Esophagus muscularis mucosa (tissue), 4 donors: ENCODE measurements around the gene SERPINI1. TPM values are rescaled to one million over a fixed set of nuclear protein-coding genes. Genes with fewer than 3 reads are reported as not detected.

Experiments
- DNase-seq: peaks from one replicate; pipeline ENCODE4 v3.0.0-alpha.2; 2017; ENCODE audit errors: extremely low spot score
- H3K27ac ChIP-seq, 4 donors: fragments of 200-600 bp; sonication (generic); replicated peaks in 1 of 4; 1 replicate in 3 of 4; 2 replicates in 1 of 4; pipeline ENCODE4 v1.5.1; 2016 to 2019; ENCODE audit warnings: mild to moderate bottlenecking in 1 of 4
- H3K27me3 ChIP-seq, 4 donors: fragments of 200-600 bp; sonication (generic); one replicate each; pipeline versions ENCODE4 v1.5.1 to v1.6.0; 2016 to 2019
- H3K36me3 ChIP-seq, 4 donors: fragments of 200-600 bp; sonication (generic); one replicate each; pipeline ENCODE4 v1.5.1; 2016 to 2019
- H3K4me1 ChIP-seq, 4 donors: fragments of 200-600 bp; sonication (generic); one replicate each; pipeline ENCODE4 v1.5.1; 2016 to 2019
- H3K4me3 ChIP-seq, 4 donors: fragments of 200-600 bp; sonication (generic); 1 replicate in 2 of 4; 2 replicates in 2 of 4; pipeline ENCODE4 v1.5.1; 2016 to 2019; ENCODE audit warnings: mild to moderate bottlenecking in 4 of 4, moderate library complexity in 1 of 4
- H3K9me3 ChIP-seq, 4 donors: fragments of 200-600 bp; sonication (generic); 1 replicate in 3 of 4; 2 replicates in 1 of 4; pipeline ENCODE4 v1.5.1; 2016 to 2019
- EP300 ChIP-seq: sonication (generic); formaldehyde crosslinking; IDR thresholded peaks from one replicate; pipeline ENCODE4 v1.6.1; 2017; ENCODE audit warnings: antibody characterized with exemption
- POLR2A ChIP-seq: fragments of 450-650 bp; IDR thresholded peaks from one replicate; pipeline ENCODE4 v1.6.1; 2017; ENCODE audit warnings: antibody characterized with exemption, moderate library complexity, mild to moderate bottlenecking, low read depth
- POLR2AphosphoS5 ChIP-seq, 2 donors: sonication (generic); formaldehyde crosslinking; IDR thresholded peaks; one replicate each; pipeline ENCODE4 v1.6.1; 2017; ENCODE audit warnings: antibody characterized with exemption in 2 of 2
- WGBS: methylation state at CpG from one replicate; pipeline ENCODE4 v1.1.5; 2018; 5-methylcytosine and 5-hydroxymethylcytosine counted together
- intact Hi-C: fragments of 100-400 bp; cut with DNase I; formaldehyde crosslinking; loops from one replicate; pipeline ENCODE4 v1.15.1; 2023
- total RNA-seq, 4 donors: library from RNA; depleted of rRNA; stranded (reverse); fragments of >200 nt; gene quantifications; one replicate each; pipeline versions ENCODE4 v1.1.0 to v1.2.1, GENCODE V29; 2016
- TF ChIP-seq, protein P1 (sequence below), 3 experiments: fragments of 200-600 bp in 2 of 3; fragments of 450-650 bp in 1 of 3; sonication (generic) in 2 of 3; IDR thresholded peaks; one replicate each; pipeline ENCODE4 v1.5.1; 2017 to 2019; ENCODE audit warnings: antibody characterized with exemption in 3 of 3, mild to moderate bottlenecking in 2 of 3, moderate library complexity in 1 of 3

SERPINI1 gene
- total RNA-seq, 4 donors from 2014 or later: 3.1 to 7.1 (median 4.1) TPM

DNA sequence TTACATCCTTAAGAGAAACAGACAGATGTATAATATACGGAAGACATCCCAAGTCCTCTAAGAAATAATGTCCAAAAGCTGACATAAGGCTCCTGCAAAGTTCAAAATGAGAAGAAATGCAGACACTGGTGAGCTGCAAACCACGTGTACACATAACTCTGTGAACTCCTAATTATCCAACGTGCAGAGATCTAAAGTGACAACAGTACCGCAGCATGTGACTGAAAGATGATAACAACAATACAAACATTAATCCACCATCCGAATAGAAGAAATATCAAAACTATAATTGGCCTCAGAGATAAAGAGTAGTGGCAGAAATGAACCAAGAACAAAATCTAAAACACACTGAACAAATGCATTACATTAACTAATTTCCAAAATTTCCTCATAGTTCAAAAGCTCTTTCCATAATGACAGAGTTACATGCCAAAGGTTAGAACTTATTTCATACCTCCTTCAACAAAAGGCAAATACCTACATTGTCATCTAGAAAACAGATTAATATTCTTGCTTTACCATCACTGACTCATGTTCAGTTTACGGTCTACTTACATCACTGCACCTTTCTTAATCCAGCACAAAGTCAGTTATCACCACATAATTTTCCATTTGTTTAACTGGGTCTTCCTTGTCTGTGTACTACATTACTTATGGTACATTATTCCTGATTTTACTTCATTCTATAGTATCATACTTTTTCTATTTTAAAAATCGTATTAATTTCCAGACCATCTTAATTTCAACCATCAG, 3.0 kb upstream of the SERPINI1 start:
- H3K4me3 ChIP-seq: no peak overlapping the region
- no peak overlapping the region for H3K27ac ChIP-seq
- TF ChIP-seq EP300: no peak
- TF ChIP-seq, protein P1, sequence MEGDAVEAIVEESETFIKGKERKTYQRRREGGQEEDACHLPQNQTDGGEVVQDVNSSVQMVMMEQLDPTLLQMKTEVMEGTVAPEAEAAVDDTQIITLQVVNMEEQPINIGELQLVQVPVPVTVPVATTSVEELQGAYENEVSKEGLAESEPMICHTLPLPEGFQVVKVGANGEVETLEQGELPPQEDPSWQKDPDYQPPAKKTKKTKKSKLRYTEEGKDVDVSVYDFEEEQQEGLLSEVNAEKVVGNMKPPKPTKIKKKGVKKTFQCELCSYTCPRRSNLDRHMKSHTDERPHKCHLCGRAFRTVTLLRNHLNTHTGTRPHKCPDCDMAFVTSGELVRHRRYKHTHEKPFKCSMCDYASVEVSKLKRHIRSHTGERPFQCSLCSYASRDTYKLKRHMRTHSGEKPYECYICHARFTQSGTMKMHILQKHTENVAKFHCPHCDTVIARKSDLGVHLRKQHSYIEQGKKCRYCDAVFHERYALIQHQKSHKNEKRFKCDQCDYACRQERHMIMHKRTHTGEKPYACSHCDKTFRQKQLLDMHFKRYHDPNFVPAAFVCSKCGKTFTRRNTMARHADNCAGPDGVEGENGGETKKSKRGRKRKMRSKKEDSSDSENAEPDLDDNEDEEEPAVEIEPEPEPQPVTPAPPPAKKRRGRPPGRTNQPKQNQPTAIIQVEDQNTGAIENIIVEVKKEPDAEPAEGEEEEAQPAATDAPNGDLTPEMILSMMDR (IDR thresholded peaks at IDR 0.05): no peak
- no peaks in the 10 kb centered on the region for H3K36me3 ChIP-seq
- H3K4me1 ChIP-seq: peaks cover 37 to 68% (median 50%) of the 10 kb centered on the region in 4 donors
- WGBS: 64% methylated on average over 7 of the region's 7 CpGs
- no peak for DNase-seq
- H3K9me3 ChIP-seq: no peaks in the 10 kb centered on the region
- H3K27me3 ChIP-seq: no peaks in the 10 kb centered on the region
- intact Hi-C loops: loop anchor here (5.0 kb wide), 1 partner anchor 150 kb away; no protein-coding TSS in a partner anchor

DNA sequence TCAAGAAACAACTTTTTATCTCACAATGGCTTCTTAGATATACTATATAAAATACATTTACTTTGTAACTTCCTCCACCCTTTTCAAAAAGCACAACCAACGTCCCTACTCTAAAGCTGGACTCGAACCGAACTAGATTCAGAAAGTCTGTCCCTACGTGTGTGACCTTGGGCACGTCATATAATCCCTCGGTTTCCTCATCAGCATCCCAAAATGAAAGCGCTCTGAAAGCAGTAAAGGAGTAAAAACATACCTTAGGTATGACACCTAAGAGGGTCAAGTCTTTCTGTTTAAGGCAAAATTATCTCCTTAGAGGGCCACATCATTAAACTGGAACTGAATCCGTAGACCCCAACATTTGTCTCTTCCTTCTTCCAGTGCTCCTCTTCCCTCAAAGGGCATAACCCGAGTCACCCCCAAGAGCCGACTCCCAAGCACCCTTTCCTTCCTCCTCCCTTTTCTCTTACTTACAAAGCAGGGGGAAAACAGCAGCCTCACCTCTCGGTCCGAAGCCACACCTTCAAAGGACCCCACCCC, 1.5 kb upstream of the SERPINI1 start:
- 0% methylated on average over 12 of the region's 12 CpGs for WGBS
- DNase-seq: no peak
- Histone ChIP-seq H3K4me3 (peak overlapping the region; percentile 75 to 85 (median 76)), H3K27ac (peak overlapping the region; percentile 87 to 93 (median 90)), H3K27me3 (no peaks in the 10 kb centered on the region), H3K4me1 (peaks cover 30 to 53% (median 35%) of the 10 kb centered on the region in 4 donors), H3K36me3 (no peaks in the 10 kb centered on the region), H3K9me3 (no peaks in the 10 kb centered on the region)
- intact Hi-C loops: loop anchor here (5.0 kb wide), 1 partner anchor 148 kb away; no protein-coding TSS in a partner anchor
- TF ChIP-seq EP300: no peak
- TF ChIP-seq, protein P1 (IDR thresholded peaks at IDR 0.05): no peak
- TF ChIP-seq POLR2AphosphoS5 (IDR thresholded peaks at IDR 0.05): no peak
- TF ChIP-seq POLR2A: no peak

DNA sequence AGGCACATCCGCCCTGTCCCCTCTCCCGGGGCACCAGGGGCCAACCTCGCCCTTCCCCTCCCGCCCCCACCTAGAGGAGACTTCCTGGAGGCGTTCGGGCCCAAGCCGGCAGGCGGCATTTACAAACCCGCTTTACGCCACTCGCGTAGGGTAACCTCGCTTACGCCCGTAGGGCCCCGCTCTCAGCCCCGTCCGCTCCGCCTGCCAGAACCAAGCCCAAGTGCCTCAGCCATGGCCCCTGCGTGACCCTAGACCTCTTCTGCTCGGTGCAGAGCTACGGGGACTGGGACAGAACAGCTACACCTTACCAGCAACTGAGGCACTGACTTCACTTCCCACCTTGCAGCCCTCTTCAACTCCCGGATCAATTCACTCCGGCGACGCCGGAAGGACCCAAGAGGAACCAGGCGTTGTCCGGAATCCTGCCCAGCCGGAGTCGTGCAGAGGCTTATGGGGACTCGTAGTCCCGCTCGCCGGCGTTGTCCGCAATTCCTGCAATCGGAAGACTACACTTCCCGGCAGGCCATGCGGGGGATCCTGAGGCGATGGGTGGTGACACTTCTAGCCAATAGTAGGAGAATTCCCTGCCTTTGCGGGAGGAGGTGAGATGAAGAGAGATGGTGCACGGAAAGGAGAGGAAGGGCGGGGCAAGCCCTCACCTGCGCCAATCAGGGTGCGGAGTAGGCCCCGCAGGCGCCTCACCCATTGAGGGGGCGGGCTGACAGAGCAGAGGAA, 856 bp upstream of the SERPINI1 start, which contains the start of gene PDCD10:
TSS of gene PDCD10 (minus strand) at position 395 of the 735 bp plus-strand sequence. CDS start 14,735 bp downstream, outside the sequence.
- WGBS: 2% methylated on average over 19 of the region's 49 CpGs
- H3K9me3 ChIP-seq: no peaks in the 10 kb centered on the region
- H3K27me3 ChIP-seq: no peaks in the 10 kb centered on the region
- TF ChIP-seq POLR2AphosphoS5 (IDR thresholded peaks at IDR 0.05) (peak; percentile 88 to 93), POLR2A (no peak)
- no peaks in the 10 kb centered on the region for H3K36me3 ChIP-seq
- peak; percentile 99 for DNase-seq
- intact Hi-C loops: loop anchor here (5.0 kb wide), 1 partner anchor 148 kb away; no protein-coding TSS in a partner anchor
- peak within 1 kb of the TSS; percentile 75 to 85 (median 76) for H3K4me3 ChIP-seq
- H3K4me1 ChIP-seq: peaks cover 24 to 46% (median 30%) of the 10 kb centered on the region in 4 donors
- H3K27ac ChIP-seq: peak within 1 kb of the TSS; percentile 87 to 93 (median 90)

DNA sequence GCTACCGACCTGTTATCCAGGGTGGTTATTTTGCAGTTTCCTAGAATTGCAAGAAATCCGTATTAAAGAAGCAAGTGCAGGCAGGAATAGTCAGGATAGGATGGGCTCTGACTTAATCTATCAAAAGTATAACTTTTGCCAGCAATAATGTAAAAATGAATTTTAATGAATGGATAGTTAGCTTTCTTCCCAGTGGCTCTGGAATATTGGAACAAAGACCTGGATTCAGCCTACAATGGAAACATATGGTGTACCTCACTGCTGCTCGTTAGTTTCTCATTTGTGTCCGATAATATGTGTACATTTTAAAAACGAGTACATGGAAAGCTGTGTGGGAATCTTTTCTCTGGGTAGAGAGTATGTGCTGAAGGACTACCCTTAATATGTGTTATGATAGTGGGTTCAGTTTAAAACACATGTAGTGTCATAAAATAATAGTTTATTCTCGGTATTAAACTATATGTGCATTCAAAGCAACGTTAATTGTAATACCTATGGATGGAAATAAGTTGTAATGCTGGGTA, 805 bp downstream of the SERPINI1 start:
- intact Hi-C loops: no loop called here

More for the DNA sequence above, 805 bp downstream of the SERPINI1 start:
- TF ChIP-seq EP300: no peak
- TF ChIP-seq POLR2A: no peak
- TF ChIP-seq POLR2AphosphoS5 (IDR thresholded peaks at IDR 0.05): no peak
- TF ChIP-seq, protein P1 (IDR thresholded peaks at IDR 0.05): no peak
- 16% methylated on average over 7 of the region's 7 CpGs for WGBS
- Histone ChIP-seq H3K27ac (peak overlapping the region in 2 of 4 donors; percentile 89 to 93), H3K4me1 (peaks cover 23 to 38% (median 30%) of the 10 kb centered on the region in 4 donors), H3K9me3 (no peaks in the 10 kb centered on the region), H3K36me3 (no peaks in the 10 kb centered on the region), H3K4me3 (peak overlapping the region; percentile 75 to 85 (median 76)), H3K27me3 (no peaks in the 10 kb centered on the region)
- DNase-seq: no peak
